Activated CD4-positive, alpha-beta T cell treated with anti-CD3 and anti-CD28 coated beads, Interleukin-2, amount 10 ng/mL, durations not matched to agents 7 days and 5 days (primary cell): ENCODE data around the gene B4GALT5. TPM values are rescaled to one million over a fixed set of nuclear protein-coding genes. Genes with fewer than 3 reads are reported as not detected.
A peak's percentile ranks its signal among the peaks of the same experiment; 100 is the strongest.

Experiments
- CTCF ChIA-PET: fragments of 350-600 bp; sonication (Branson Sonifier 250); formaldehyde crosslinking; loops from one replicate; lab custom pipeline; 2021; ENCODE audit warnings: antibody characterized with exemption; lab: Charles Lee
- POLR2A ChIA-PET: fragments of 350-600 bp; sonication (Branson Sonifier 250); formaldehyde crosslinking; loops from one replicate; lab custom pipeline; 2021; ENCODE audit warnings: antibody characterized with exemption; lab: Charles Lee
- DNase-seq: peaks from one replicate; pipeline ENCODE4 v3.0.0-alpha.2; 2020
- H3K27ac Mint-ChIP-seq: one replicate; pipeline ENCODE4 v1.8.0; 2021; ENCODE audit warnings: mild to moderate bottlenecking, moderate library complexity, mixed read lengths
- H3K27me3 Mint-ChIP-seq: one replicate; pipeline ENCODE4 v1.8.0; 2021; ENCODE audit warnings: mixed read lengths
- H3K36me3 Mint-ChIP-seq: one replicate; pipeline ENCODE4 v1.8.0; 2021; ENCODE audit warnings: low read depth, mixed read lengths
- H3K4me1 Mint-ChIP-seq: one replicate; pipeline ENCODE4 v1.8.0; 2021; ENCODE audit warnings: mixed read lengths
- H3K4me3 Mint-ChIP-seq: one replicate; pipeline ENCODE4 v1.8.0; 2021; ENCODE audit warnings: mild to moderate bottlenecking, moderate library complexity, mixed read lengths
- H3K9me3 Mint-ChIP-seq: one replicate; pipeline ENCODE4 v1.8.0; 2021; ENCODE audit warnings: mixed read lengths
- total RNA-seq, 2 experiments: library from RNA; stranded (reverse); gene quantifications; one replicate each; pipeline ENCODE4 v1.2.3, GENCODE V29; 2021

Gene B4GALT5
- total RNA-seq, 2 experiments from 2014 or later = 11.2 to 14.3 TPM

DNA sequence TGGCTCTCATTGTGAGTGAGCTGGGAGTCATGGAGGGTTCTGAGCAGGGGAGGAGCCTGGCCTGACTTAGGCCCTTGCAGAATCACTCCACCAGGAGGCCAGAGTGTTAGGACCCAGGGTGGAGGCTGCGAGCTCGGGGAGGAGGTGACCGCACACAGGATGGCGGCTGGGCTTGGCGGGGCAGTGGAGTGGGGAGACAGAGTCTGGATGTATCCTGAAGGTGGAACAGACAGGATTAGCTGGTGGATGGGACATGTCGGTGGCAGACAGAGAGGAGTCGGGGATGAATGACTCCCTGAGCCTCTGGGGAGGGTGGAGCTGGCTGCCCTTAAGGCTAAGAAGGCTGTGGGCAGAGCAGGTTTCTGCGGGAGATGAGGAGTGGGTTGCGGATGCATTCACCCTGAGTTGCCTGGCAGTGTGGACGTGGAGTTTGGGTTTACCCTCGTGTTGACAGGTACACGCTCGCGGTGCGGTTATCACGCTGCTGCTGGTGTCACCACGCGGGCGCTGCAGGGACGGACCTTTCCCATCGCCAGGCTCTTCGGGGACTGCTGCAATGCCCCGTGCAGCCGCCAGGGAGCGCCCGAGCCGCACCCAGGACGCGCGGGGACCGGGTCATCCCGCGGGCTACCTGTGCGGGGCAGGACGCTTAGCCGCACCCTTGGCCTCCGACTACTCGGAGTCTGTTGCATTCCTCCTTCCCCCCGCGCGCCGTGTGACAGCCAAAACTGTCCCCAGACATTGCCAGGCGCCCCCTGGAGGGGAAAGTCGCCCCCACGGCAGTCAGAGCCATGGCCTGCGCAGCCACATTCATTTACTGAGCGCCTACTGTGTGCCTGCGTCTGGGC is 102.8 kb downstream of the B4GALT5 start:
- peaks cover 25% of the 10 kb centered on the region for H3K4me1 Mint-ChIP-seq
- no peaks in the 10 kb centered on the region for H3K9me3 Mint-ChIP-seq
- DNase-seq = peak; percentile 75
- H3K4me3 Mint-ChIP-seq = peak overlapping the region; percentile 20
- peaks cover 7% of the 10 kb centered on the region for H3K36me3 Mint-ChIP-seq
- no peaks in the 10 kb centered on the region for H3K27me3 Mint-ChIP-seq
- ChIA-PET POLR2A (no interaction called here), CTCF (interaction anchor here (0.6 to 7.6 kb wide), 32 partner anchors 8 to 357 kb away, joined by 3 to 128 read pairs (median 3); partner anchors contain the start of gene SLC9A8)
- peak overlapping the region; percentile 23 for H3K27ac Mint-ChIP-seq

DNA sequence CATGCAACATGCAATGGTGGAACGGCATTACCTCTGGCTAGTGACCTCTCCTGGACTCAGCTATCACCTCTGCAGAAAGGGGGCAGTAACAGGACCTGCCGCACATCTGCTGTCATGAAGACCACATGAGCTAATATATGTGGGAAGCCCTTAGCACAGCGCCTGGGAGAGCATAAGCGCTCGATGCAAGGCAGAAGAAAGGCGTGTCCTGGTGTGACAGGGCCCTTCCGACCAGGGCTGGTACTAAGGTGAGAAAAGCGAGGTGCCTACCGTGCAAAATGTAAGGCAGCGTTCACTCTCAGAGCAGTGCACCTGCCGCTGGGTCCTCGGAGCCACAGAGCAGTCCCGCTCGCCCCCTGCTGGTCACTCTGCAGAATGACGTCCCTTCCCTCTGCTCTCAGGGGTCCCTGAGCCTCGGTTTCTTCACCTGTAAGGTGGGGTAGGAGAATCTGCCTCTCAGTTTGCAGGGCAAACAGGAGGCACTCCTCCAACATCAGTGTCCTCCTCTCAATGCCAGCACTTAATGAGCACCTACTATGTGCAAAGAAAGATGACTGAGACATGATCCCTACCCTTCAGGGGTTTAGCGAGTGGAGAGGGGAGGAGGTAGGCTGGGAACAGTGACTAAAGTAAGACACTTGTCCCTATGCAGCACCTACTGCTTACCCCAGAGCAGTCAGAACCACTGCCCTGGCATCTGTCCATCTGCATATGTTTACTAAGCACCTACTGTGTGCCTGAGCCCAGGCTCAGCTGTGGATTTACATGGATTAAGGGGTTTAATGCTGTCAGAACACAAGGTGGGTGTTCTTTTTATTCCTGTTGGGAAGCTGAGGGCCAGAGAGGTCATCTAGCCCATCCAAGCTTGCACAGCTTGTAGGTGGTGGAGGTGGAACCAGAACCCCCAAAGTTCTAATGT is 104.7 kb downstream of the B4GALT5 start:
- peak; percentile 85 for DNase-seq
- Mint-ChIP-seq H3K4me1 (peaks cover 35% of the 10 kb centered on the region), H3K4me3 (no peak overlapping the region), H3K27ac (no peak overlapping the region), H3K36me3 (peaks cover 7% of the 10 kb centered on the region), H3K9me3 (no peaks in the 10 kb centered on the region), H3K27me3 (no peaks in the 10 kb centered on the region)
- ChIA-PET CTCF (interaction anchor here (0.5 to 7.6 kb wide), 29 partner anchors 9 to 430 kb away, joined by 3 to 128 read pairs (median 3); no protein-coding TSS in a partner anchor), POLR2A (no interaction called here)

DNA sequence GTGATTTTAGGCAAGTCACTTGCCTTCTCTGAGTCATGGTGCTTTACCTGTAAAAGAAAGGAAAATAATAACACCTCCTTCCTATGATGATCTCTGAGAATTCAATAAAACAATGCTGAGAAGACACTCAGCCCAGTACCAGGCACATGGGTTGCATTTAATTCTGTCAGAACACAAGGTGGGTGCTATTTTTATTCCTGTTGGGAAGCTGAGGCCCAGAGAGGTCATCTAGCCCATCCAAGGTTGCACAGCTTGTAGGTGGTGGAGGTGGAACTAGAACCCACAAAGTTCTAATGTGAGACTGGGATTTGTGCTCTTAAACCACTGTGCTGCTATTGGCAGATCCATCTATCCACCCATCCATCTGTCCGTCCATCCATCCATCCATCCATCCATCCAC is 106.1 kb downstream of the B4GALT5 start:
- POLR2A ChIA-PET = no interaction called here
- Mint-ChIP-seq H3K27me3 (no peaks in the 10 kb centered on the region), H3K27ac (no peak overlapping the region), H3K4me3 (no peak overlapping the region), H3K4me1 (peaks cover 45% of the 10 kb centered on the region), H3K9me3 (no peaks in the 10 kb centered on the region), H3K36me3 (peaks cover 7% of the 10 kb centered on the region)
- CTCF ChIA-PET = interaction anchor here (0.9 to 7.6 kb wide), 7 partner anchors 10 to 281 kb away, joined by 3 to 128 read pairs (median 6); no protein-coding TSS in a partner anchor
- DNase-seq = no peak

GRCh38 chr20:49603209-49603627 is 110.5 kb downstream of the B4GALT5 start:
- H3K27ac Mint-ChIP-seq = no peak overlapping the region
- peaks cover 15% of the 10 kb centered on the region for H3K36me3 Mint-ChIP-seq
- ChIA-PET CTCF (interaction anchor here (0.9 to 2.1 kb wide), 4 partner anchors 9 to 65 kb away, joined by 3 to 23 read pairs (median 4); no protein-coding TSS in a partner anchor), POLR2A (no interaction called here)
- no peak for DNase-seq
- no peaks in the 10 kb centered on the region for H3K9me3 Mint-ChIP-seq
- no peaks in the 10 kb centered on the region for H3K27me3 Mint-ChIP-seq
- H3K4me1 Mint-ChIP-seq = peaks cover 51% of the 10 kb centered on the region
- no peak overlapping the region for H3K4me3 Mint-ChIP-seq

DNA sequence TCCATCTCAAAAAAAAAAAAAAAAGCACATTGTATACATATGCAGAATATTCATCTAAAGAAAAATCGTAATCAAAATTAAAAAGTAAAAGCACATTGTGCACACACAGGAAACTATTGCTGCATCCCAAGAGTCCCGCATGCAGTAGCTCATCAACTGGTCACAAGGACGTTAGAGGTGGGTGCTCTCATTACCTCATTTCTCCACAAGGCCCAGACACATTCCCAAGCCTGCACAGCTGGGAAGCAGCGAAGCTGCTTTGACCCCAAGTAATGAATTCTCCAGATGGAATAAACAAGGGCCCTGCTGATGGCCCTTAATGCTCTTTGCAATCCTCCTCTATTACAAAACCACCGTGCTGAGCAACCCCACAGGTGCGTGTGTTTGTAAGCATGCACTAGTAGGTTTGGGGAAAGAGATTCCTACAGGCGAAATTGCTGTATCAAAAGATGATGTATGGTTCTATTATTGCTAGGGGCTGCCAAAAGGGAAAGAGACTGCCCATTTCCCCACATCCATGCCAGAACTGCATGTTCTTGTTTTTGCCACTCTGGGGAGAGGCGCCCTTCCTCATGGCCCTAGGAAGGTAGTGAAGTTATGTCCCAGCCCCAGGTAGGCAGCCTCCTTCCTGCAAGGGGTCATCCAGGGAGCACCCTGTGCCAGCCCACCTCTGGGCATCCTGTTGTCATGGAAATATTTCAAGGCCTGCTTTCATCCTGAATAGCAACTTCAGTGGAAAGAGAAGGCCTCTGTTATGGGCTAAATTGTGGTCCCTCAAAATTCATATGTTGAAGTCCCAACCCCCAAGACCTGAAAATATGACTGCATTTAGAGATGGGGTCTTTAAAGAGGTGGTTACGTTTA is 111.1 kb downstream of the B4GALT5 start:
- no peak for DNase-seq
- Mint-ChIP-seq H3K9me3 (peaks cover 6% of the 10 kb centered on the region), H3K36me3 (peaks cover 21% of the 10 kb centered on the region), H3K4me3 (no peak overlapping the region), H3K4me1 (peaks cover 51% of the 10 kb centered on the region), H3K27me3 (no peaks in the 10 kb centered on the region), H3K27ac (no peak overlapping the region)
- ChIA-PET CTCF (interaction anchor here (1.1 to 3.6 kb wide), 4 partner anchors 8 to 289 kb away, joined by 3 to 24 read pairs (median 14); no protein-coding TSS in a partner anchor), POLR2A (no interaction called here)

GRCh38 chr20:49601153-49601924 is 112.3 kb downstream of the B4GALT5 start:
- ChIA-PET POLR2A (no interaction called here), CTCF (interaction anchor here (0.5 to 3.6 kb wide), 4 partner anchors 57 to 293 kb away, joined by 3 to 24 read pairs (median 4); no protein-coding TSS in a partner anchor)
- Mint-ChIP-seq H3K27me3 (no peaks in the 10 kb centered on the region), H3K27ac (peak overlapping the region; percentile 31), H3K4me3 (no peak overlapping the region), H3K9me3 (peaks cover 9% of the 10 kb centered on the region), H3K36me3 (peaks cover 29% of the 10 kb centered on the region), H3K4me1 (peaks cover 58% of the 10 kb centered on the region)
- DNase-seq = no peak

- peaks cover 70% of the 10 kb centered on the region for H3K4me1 Mint-ChIP-seq
- DNase-seq = no peak
- peaks cover 35% of the 10 kb centered on the region for H3K36me3 Mint-ChIP-seq
- H3K27ac Mint-ChIP-seq = peak overlapping the region; percentile 74
- POLR2A ChIA-PET = no interaction called here
- no peaks in the 10 kb centered on the region for H3K27me3 Mint-ChIP-seq
- H3K9me3 Mint-ChIP-seq = peaks cover 9% of the 10 kb centered on the region
- H3K4me3 Mint-ChIP-seq = no peak overlapping the region
- CTCF ChIA-PET = interaction anchor here (1.2 to 3.6 kb wide), 2 partner anchors 9 to 59 kb away, joined by 3 to 24 read pairs; no protein-coding TSS in a partner anchor
Measured at GRCh38 chr20:49599746-49600113, 113.9 kb downstream of the B4GALT5 start.

DNA sequence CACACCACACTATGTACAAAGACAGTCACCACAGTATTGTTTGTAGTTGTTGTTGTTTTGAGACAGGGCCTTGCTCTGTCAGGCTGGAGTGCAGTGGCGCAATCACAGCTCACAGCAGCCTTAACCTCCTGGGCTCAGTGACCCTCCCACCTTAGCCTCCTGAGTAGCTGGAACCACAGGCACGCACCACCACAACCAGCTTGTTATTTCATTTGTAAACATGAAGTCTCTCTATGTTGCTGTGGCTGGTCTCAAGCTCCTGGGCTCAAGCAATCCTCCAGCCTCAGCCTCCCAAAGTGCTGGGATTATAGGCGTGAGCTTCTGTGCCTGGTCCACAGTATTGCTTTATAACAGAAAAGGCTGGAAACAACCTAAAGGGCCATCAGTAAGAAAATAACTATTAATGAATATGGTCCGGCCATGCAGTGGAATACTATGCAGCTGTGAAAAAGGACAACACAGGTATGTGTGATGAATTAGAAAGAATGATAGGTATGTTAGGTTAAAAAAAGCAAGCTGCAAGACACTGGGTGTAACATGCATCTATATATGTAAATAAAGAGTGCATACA is 115.8 kb downstream of the B4GALT5 start:
- H3K36me3 Mint-ChIP-seq = peaks cover 35% of the 10 kb centered on the region
- peaks cover 9% of the 10 kb centered on the region for H3K9me3 Mint-ChIP-seq
- ChIA-PET POLR2A (no interaction called here), CTCF (interaction anchor here (0.5 to 2.0 kb wide), 5 partner anchors 10 to 291 kb away, joined by 3 to 8 read pairs (median 3); no protein-coding TSS in a partner anchor)
- DNase-seq = no peak
- no peak overlapping the region for H3K4me3 Mint-ChIP-seq
- H3K27me3 Mint-ChIP-seq = no peaks in the 10 kb centered on the region
- peaks cover 76% of the 10 kb centered on the region for H3K4me1 Mint-ChIP-seq
- peak overlapping the region; percentile 94 for H3K27ac Mint-ChIP-seq

DNA sequence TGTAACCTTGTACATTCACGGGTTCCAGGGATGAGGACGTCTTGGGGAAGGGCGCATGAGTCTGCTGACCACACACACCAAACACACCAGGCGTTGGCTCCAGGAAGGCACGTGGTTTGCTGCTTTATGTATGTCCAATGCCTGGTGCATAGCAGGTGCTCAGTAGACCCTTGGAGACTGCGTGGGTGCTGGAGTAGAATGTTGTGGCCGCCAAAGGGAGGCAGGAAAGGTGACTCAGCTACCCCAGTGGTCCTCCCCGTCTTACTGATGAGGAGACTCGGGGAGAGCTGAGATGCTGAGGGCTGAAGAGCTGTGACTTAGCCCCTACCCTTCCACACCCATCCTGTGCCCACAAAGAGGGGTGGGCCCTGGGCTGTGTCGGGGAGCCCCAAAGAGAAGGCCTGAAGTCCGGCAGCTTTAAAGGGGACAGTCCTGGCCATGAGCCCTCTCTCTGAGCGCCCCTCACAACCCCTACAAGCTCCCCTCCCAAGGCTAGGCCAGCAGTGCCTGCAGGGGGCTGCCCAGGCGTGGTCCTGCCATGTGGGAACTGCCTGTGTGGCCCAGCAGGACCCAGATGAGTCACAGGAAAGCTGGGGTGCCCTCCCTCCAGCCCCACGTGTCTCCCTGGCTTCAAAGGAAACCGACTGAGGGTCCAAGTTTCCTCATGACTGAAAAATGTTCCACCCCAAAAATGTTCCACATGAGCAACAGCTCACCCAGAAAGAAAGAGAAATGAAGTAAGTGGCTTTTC is 117.7 kb downstream of the B4GALT5 start:
- Mint-ChIP-seq H3K36me3 (peaks cover 48% of the 10 kb centered on the region), H3K27ac (peak overlapping the region; percentile 92), H3K4me3 (peak overlapping the region; percentile 74), H3K27me3 (no peaks in the 10 kb centered on the region), H3K9me3 (peaks cover 21% of the 10 kb centered on the region), H3K4me1 (peaks cover 84% of the 10 kb centered on the region)
- peak; percentile 53 for DNase-seq
- ChIA-PET CTCF (interaction anchor here (0.6 to 5.5 kb wide), 16 partner anchors 8 to 615 kb away, joined by 3 to 42 read pairs (median 4); no protein-coding TSS in a partner anchor), POLR2A (interaction anchor here (0.5 to 0.8 kb wide), 2 partner anchors 32 to 33 kb away, joined by 3 read pairs; no protein-coding TSS in a partner anchor)

- H3K27me3 Mint-ChIP-seq = no peaks in the 10 kb centered on the region
- no peak for DNase-seq
- peaks cover 22% of the 10 kb centered on the region for H3K9me3 Mint-ChIP-seq
- H3K4me1 Mint-ChIP-seq = peaks cover 86% of the 10 kb centered on the region
- peak overlapping the region; percentile 92 for H3K27ac Mint-ChIP-seq
- peak overlapping the region; percentile 74 for H3K4me3 Mint-ChIP-seq
- POLR2A ChIA-PET = interaction anchor here (0.5 kb wide), 1 partner anchor 32 kb away, joined by 3 read pairs; no protein-coding TSS in a partner anchor
- CTCF ChIA-PET = interaction anchor here (0.6 to 5.5 kb wide), 11 partner anchors 8 to 251 kb away, joined by 3 to 42 read pairs (median 5); no protein-coding TSS in a partner anchor
- H3K36me3 Mint-ChIP-seq = peaks cover 47% of the 10 kb centered on the region
Measured at GRCh38 chr20:49595346-49595745, 118.3 kb downstream of the B4GALT5 start.
